ENCODE measurements around the gene CBLC. TPM values are rescaled to one million over a fixed set of nuclear protein-coding genes. Genes with fewer than 3 reads are reported as not detected.
"Not testable (repeated sequence)": the region's sequence is repeated elsewhere in the genome, so short reads cannot be mapped to it uniquely, and the experiment has no call there.

Gene CBLC
- total and polyA plus RNA-seq, 8 donors: 3.1 to 6.1 (median 4.2) TPM

- Histone ChIP-seq H3K9me3 (no peaks in the 10 kb centered on the region), H3K36me3 (peaks cover 0 to 6% of the 10 kb centered on the region in 2 donors), H3K4me1 (no peaks in the 10 kb centered on the region), H3K27ac (no peak overlapping the region), H3K27me3 (no peaks in the 10 kb centered on the region), H3K4me3 (no peak overlapping the region)
- intact Hi-C loops (cut with DNase I): no loop called here
- TF ChIP-seq CTCF (IDR thresholded peaks at IDR 0.05): no peak
- no peak for DNase-seq
- no peak for ATAC-seq
These were observed 45.1 kb downstream of the CBLC start for GRCh38 chr19:44822670-44823372.

GRCh38 chr19:44823373-44823698 is 45.6 kb downstream of the CBLC start:
- intact Hi-C loops (cut with DNase I): no loop called here
- Histone ChIP-seq H3K4me3 (no peak overlapping the region), H3K36me3 (peaks cover 0 to 6% of the 10 kb centered on the region in 2 donors), H3K27ac (no peak overlapping the region), H3K27me3 (no peaks in the 10 kb centered on the region), H3K4me1 (no peaks in the 10 kb centered on the region), H3K9me3 (no peaks in the 10 kb centered on the region)
- DNase-seq (no peak), ATAC-seq (no peak)
- TF ChIP-seq CTCF (IDR thresholded peaks at IDR 0.05): no peak

- TF ChIP-seq CTCF (IDR thresholded peaks at IDR 0.05): no peak
- H3K4me1 ChIP-seq: no peaks in the 10 kb centered on the region
- H3K36me3 ChIP-seq: no peaks in the 10 kb centered on the region
- DNase-seq (peak in 2 of 4 donors; percentile 40 to 66), ATAC-seq (peak; percentile 64)
- no peak overlapping the region for H3K4me3 ChIP-seq
- no peaks in the 10 kb centered on the region for H3K9me3 ChIP-seq
- H3K27ac ChIP-seq: no peak overlapping the region
- intact Hi-C loops (cut with DNase I): no loop called here
- H3K27me3 ChIP-seq: no peaks in the 10 kb centered on the region
These were observed 47.1 kb downstream of the CBLC start for GRCh38 chr19:44824761-44825160.

GRCh38 chr19:44832875-44833274 is 55.2 kb downstream of the CBLC start:
- H3K4me1 ChIP-seq; H3K4me3 ChIP-seq; ATAC-seq; H3K27me3 ChIP-seq; H3K36me3 ChIP-seq; H3K9me3 ChIP-seq; H3K27ac ChIP-seq; intact Hi-C loops (cut with DNase I); DNase-seq: not testable (repeated sequence)

- H3K36me3 ChIP-seq; H3K27me3 ChIP-seq; intact Hi-C loops (cut with DNase I); H3K27ac ChIP-seq; H3K9me3 ChIP-seq; DNase-seq; ATAC-seq; H3K4me1 ChIP-seq; H3K4me3 ChIP-seq: not testable (repeated sequence)
These were observed 56.7 kb downstream of the CBLC start for GRCh38 chr19:44834399-44834798.

GRCh38 chr19:44839276-44839675 is 61.6 kb downstream of the CBLC start:
- DNase-seq (no peak), ATAC-seq (no peak)
- H3K9me3 ChIP-seq: no peaks in the 10 kb centered on the region
- no peak for TF ChIP-seq CTCF (IDR thresholded peaks at IDR 0.05)
- no peaks in the 10 kb centered on the region for H3K36me3 ChIP-seq
- no peak overlapping the region for H3K27ac ChIP-seq
- H3K4me3 ChIP-seq: no peak overlapping the region
- no peaks in the 10 kb centered on the region for H3K27me3 ChIP-seq
- intact Hi-C loops (cut with DNase I): no loop called here
- H3K4me1 ChIP-seq: peaks cover 0 to 7% of the 10 kb centered on the region in 2 donors

Measured in left lung (tissue), 10 donors.